ENCODE data around the gene NDUFAF2. TPM values are rescaled to one million over a fixed set of nuclear protein-coding genes. Genes with fewer than 3 reads are reported as not detected.

NDUFAF2 gene
- total RNA-seq, 2 donors from 2014 or later, result 16.6 to 17.9 TPM

- intact Hi-C loops (cut with DNase I), result no loop called here
- no peak overlapping the region for H3K4me3 ChIP-seq
- WGBS, result 89% methylated on average over 1 of the region's 1 CpG
Observed at GRCh38 chr5:61171479-61171878, 226.5 kb downstream of the NDUFAF2 start.

DNA sequence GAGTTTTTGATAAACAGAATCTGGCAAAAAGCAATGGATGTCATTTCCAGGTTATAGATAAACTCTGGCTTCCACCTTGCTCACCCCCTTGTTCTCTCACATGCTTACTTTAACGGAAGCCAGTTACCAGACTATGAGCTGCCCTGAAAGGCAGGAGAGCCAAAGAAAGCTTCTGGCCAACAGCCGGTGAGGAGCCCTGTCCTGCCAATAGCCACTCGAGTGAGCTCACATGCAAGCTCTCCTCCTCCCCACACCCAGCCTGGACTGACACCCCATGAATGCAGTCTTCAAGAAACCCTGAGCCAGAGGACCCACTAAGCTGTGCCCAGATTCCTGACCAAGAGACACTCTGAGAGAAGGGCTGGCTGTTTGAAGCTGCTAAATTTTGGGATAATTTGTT is 231.6 kb downstream of the NDUFAF2 start:
- WGBS, result 89% methylated on average over 3 of the region's 3 CpGs
- no peak for TF ChIP-seq POLR2AphosphoS5 (IDR thresholded peaks at IDR 0.05)
- TF ChIP-seq POLR2A (IDR thresholded peaks at IDR 0.05), result no peak
- no peak for TF ChIP-seq CTCF (IDR thresholded peaks at IDR 0.05)
- no peak for DNase-seq (ENCODE audit: low spot score)
- H3K9me3 ChIP-seq, result no peaks in the 10 kb centered on the region
- intact Hi-C loops (cut with DNase I), result no loop called here
- H3K36me3 ChIP-seq, result no peaks in the 10 kb centered on the region
- H3K4me3 ChIP-seq, result no peak overlapping the region
- no peak overlapping the region for H3K27ac ChIP-seq
- H3K27me3 ChIP-seq (replicated peaks; ENCODE audit: insufficient read depth), result no peaks in the 10 kb centered on the region
- no peaks in the 10 kb centered on the region for H3K4me1 ChIP-seq (replicated peaks)

More at GRCh38 chr5:61171479-61171878, 226.5 kb downstream of the NDUFAF2 start:
- Histone ChIP-seq H3K27me3 (replicated peaks; ENCODE audit: insufficient read depth) (no peaks in the 10 kb centered on the region), H3K36me3 (no peaks in the 10 kb centered on the region), H3K27ac (no peak overlapping the region), H3K4me1 (replicated peaks) (no peaks in the 10 kb centered on the region), H3K9me3 (no peaks in the 10 kb centered on the region)
- TF ChIP-seq POLR2AphosphoS5 (IDR thresholded peaks at IDR 0.05), result no peak
- no peak for TF ChIP-seq CTCF (IDR thresholded peaks at IDR 0.05)
- TF ChIP-seq POLR2A (IDR thresholded peaks at IDR 0.05), result no peak
- no peak for DNase-seq (ENCODE audit: low spot score)

GRCh38 chr5:61177070-61177469 is 232.1 kb downstream of the NDUFAF2 start:
- H3K4me1 ChIP-seq (replicated peaks), result no peaks in the 10 kb centered on the region
- WGBS, result 97% methylated on average over 3 of the region's 3 CpGs
- TF ChIP-seq POLR2A (IDR thresholded peaks at IDR 0.05) (no peak), CTCF (IDR thresholded peaks at IDR 0.05) (no peak), POLR2AphosphoS5 (IDR thresholded peaks at IDR 0.05) (no peak)
- no peak for DNase-seq (ENCODE audit: low spot score)
- intact Hi-C loops (cut with DNase I), result no loop called here
- no peak overlapping the region for H3K27ac ChIP-seq
- H3K36me3 ChIP-seq, result no peaks in the 10 kb centered on the region
- H3K4me3 ChIP-seq, result no peak overlapping the region
- H3K9me3 ChIP-seq, result no peaks in the 10 kb centered on the region
- H3K27me3 ChIP-seq (replicated peaks; ENCODE audit: insufficient read depth), result no peaks in the 10 kb centered on the region

DNA sequence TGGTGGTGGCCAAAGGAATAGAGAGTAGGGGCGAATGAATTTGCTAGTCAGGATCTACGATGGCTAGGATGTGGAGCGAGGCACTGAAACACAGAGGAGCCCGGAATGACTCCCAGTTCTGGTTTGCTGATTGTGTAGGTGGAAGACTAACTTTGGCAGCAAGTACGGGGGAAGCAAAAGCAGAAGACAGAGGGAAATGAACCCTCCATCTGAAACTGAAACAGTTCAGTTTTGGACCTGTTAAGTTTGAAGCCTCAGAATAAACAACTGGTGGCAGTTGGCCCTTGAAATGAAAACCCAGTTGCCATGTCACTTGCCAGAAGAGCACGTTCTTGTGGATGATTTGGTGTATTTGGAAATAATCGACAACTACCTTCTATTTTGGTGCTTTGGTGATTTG is 232.7 kb downstream of the NDUFAF2 start:
- H3K36me3 ChIP-seq, result no peaks in the 10 kb centered on the region
- H3K4me3 ChIP-seq, result no peak overlapping the region
- no peak for DNase-seq (ENCODE audit: low spot score)
- no peaks in the 10 kb centered on the region for H3K27me3 ChIP-seq (replicated peaks; ENCODE audit: insufficient read depth)
- intact Hi-C loops (cut with DNase I), result no loop called here
- H3K9me3 ChIP-seq, result no peaks in the 10 kb centered on the region
- WGBS, result 92% methylated on average over 7 of the region's 7 CpGs
- TF ChIP-seq POLR2A (IDR thresholded peaks at IDR 0.05) (no peak), POLR2AphosphoS5 (IDR thresholded peaks at IDR 0.05) (no peak), CTCF (IDR thresholded peaks at IDR 0.05) (no peak)
- no peak overlapping the region for H3K27ac ChIP-seq
- no peaks in the 10 kb centered on the region for H3K4me1 ChIP-seq (replicated peaks)

DNA sequence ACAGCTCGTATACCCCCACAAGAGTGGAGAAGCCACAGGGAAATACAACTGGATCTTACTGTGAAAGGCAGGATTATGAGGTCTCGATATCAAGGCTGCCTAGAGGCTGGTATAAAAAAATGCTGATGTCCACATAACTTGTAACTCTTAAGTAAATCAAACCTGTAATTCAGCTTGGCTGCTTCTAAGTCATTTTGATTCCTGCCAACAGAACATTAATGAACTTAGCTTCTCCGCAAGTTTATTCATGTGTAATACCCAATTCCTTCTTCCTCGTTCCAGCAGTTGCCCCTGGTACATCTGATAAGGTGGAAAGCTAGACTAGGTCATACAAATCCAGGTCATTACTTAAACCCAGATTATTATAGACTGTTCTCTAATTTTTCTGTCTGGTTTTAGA is 233.7 kb downstream of the NDUFAF2 start:
- Histone ChIP-seq H3K36me3 (no peaks in the 10 kb centered on the region), H3K4me3 (no peak overlapping the region), H3K27ac (no peak overlapping the region), H3K4me1 (replicated peaks) (no peaks in the 10 kb centered on the region), H3K9me3 (no peaks in the 10 kb centered on the region), H3K27me3 (replicated peaks; ENCODE audit: insufficient read depth) (no peaks in the 10 kb centered on the region)
- intact Hi-C loops (cut with DNase I), result no loop called here
- TF ChIP-seq CTCF (IDR thresholded peaks at IDR 0.05) (no peak), POLR2AphosphoS5 (IDR thresholded peaks at IDR 0.05) (peak; percentile 79), POLR2A (IDR thresholded peaks at IDR 0.05) (no peak)
- 40% methylated on average over 4 of the region's 4 CpGs for WGBS
- peak; percentile 18 for DNase-seq (ENCODE audit: low spot score)

Data from prostate gland (tissue), 2 donors.